ENCODE results near the gene CHI3L2. TPM values are rescaled to one million over a fixed set of nuclear protein-coding genes. Genes with fewer than 3 reads are reported as not detected.

Gene CHI3L2
- total and polyA plus RNA-seq, 9 of the 15 experiments (the other 6 are each of a cell fraction or from before 2014, with no cell fraction given): 0.07 to 0.27 (median 0.15) TPM; not detected in 6

DNA sequence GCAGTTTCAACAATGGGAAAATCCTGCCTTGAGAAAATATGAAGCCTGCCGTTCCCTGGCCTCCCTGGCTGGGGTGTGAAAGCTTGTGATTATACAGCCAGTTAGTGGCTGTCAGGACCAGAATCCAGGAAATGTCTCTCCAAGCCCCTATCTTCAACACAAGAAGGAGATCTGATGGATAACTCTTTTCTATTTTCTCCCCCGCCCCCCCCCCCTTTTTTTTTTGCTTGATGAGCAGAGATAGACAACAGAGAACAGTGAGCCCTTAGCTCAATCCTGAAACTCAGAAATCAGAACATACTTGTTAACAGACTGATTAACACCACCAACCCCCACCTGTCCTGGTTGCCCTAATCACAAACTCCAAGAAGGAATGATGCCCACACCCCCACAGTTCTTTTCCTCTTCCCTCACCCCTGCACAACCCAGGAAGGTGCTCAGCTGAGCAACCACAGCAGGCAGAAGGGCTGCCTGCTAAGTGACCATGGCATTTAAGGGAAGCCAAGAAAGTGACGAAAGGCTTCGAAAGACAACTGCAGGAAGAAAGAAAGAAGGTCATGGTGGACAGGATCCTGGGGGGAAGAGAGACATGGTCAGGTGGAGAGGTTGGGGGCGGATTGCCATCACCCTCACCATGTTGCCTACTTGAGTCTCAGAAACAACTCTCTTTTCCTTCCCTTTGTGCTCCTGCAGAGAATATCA, 14.7 kb upstream of the CHI3L2 start (continued):
- TF ChIP-seq, protein P1, sequence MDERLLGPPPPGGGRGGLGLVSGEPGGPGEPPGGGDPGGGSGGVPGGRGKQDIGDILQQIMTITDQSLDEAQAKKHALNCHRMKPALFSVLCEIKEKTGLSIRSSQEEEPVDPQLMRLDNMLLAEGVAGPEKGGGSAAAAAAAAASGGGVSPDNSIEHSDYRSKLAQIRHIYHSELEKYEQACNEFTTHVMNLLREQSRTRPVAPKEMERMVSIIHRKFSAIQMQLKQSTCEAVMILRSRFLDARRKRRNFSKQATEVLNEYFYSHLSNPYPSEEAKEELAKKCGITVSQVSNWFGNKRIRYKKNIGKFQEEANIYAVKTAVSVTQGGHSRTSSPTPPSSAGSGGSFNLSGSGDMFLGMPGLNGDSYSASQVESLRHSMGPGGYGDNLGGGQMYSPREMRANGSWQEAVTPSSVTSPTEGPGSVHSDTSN (CRISPR knock-in tag; IDR thresholded peaks at IDR 0.05; ENCODE audit: low read depth): no peak
- TF ChIP-seq, protein P1 (tag; conservative IDR thresholded peaks at IDR 0.05; ENCODE audit: low read depth): peak; percentile 39
- peak; percentile 51 for TF ChIP-seq EGR1 (conservative IDR thresholded peaks at IDR 0.05)
- TF ChIP-seq U2AF2 (optimal IDR thresholded peaks at IDR 0.05; ENCODE audit: low read depth, low read length): no peak
- TF ChIP-seq, protein P2, sequence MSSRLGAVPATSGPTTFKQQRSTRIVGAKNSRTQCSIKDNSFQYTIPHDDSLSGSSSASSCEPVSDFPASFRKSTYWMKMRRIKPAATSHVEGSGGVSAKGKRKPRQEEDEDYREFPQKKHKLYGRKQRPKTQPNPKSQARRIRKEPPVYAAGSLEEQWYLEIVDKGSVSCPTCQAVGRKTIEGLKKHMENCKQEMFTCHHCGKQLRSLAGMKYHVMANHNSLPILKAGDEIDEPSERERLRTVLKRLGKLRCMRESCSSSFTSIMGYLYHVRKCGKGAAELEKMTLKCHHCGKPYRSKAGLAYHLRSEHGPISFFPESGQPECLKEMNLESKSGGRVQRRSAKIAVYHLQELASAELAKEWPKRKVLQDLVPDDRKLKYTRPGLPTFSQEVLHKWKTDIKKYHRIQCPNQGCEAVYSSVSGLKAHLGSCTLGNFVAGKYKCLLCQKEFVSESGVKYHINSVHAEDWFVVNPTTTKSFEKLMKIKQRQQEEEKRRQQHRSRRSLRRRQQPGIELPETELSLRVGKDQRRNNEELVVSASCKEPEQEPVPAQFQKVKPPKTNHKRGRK (tag; IDR thresholded peaks at IDR 0.05): no peak
- TF ChIP-seq MCM3 (IDR thresholded peaks at IDR 0.05): no peak
- no peak for TF ChIP-seq JUN (IDR thresholded peaks at IDR 0.05; ENCODE audit: borderline replicate concordance, low read depth, low read length)
- TF ChIP-seq JUN (CRISPR knock-in tag; IDR thresholded peaks at IDR 0.05; ENCODE audit: borderline replicate concordance): no peak
- TF ChIP-seq FOXA1 (IDR thresholded peaks at IDR 0.05; ENCODE audit: borderline replicate concordance): no peak
- no peak for TF ChIP-seq RBFOX2 (IDR thresholded peaks at IDR 0.05; ENCODE audit: low read depth, low read length)
- TF ChIP-seq, protein P3, sequence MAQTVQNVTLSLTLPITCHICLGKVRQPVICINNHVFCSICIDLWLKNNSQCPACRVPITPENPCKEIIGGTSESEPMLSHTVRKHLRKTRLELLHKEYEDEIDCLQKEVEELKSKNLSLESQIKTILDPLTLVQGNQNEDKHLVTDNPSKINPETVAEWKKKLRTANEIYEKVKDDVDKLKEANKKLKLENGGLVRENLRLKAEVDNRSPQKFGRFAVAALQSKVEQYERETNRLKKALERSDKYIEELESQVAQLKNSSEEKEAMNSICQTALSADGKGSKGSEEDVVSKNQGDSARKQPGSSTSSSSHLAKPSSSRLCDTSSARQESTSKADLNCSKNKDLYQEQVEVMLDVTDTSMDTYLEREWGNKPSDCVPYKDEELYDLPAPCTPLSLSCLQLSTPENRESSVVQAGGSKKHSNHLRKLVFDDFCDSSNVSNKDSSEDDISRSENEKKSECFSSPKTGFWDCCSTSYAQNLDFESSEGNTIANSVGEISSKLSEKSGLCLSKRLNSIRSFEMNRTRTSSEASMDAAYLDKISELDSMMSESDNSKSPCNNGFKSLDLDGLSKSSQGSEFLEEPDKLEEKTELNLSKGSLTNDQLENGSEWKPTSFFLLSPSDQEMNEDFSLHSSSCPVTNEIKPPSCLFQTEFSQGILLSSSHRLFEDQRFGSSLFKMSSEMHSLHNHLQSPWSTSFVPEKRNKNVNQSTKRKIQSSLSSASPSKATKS (CRISPR knock-in tag; IDR thresholded peaks at IDR 0.05): 0 out of 2 replicates have a peak, but pooled peaks have one; percentile 47
- TF ChIP-seq, protein P4, sequence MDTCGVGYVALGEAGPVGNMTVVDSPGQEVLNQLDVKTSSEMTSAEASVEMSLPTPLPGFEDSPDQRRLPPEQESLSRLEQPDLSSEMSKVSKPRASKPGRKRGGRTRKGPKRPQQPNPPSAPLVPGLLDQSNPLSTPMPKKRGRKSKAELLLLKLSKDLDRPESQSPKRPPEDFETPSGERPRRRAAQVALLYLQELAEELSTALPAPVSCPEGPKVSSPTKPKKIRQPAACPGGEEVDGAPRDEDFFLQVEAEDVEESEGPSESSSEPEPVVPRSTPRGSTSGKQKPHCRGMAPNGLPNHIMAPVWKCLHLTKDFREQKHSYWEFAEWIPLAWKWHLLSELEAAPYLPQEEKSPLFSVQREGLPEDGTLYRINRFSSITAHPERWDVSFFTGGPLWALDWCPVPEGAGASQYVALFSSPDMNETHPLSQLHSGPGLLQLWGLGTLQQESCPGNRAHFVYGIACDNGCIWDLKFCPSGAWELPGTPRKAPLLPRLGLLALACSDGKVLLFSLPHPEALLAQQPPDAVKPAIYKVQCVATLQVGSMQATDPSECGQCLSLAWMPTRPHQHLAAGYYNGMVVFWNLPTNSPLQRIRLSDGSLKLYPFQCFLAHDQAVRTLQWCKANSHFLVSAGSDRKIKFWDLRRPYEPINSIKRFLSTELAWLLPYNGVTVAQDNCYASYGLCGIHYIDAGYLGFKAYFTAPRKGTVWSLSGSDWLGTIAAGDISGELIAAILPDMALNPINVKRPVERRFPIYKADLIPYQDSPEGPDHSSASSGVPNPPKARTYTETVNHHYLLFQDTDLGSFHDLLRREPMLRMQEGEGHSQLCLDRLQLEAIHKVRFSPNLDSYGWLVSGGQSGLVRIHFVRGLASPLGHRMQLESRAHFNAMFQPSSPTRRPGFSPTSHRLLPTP (IDR thresholded peaks at IDR 0.05; ENCODE audit: borderline replicate concordance, extremely low read depth, insufficient read length): no peak
